ENCODE data around the gene FAM20A.

FAM20A gene

GRCh38 chr17:68598545-68598961, 2.6 kb downstream of the FAM20A start:
- Histone ChIP-seq H3K9me3 (ENCODE audit: control insufficient read depth in 2 of 2, low read length in 2 of 2) (no peaks in the 10 kb centered on the region), H3K27ac (ENCODE audit: low read length) (no peak overlapping the region), H3K4me1 (ENCODE audit: control insufficient read depth, insufficient read depth, low read length) (peaks cover 14% of the 10 kb centered on the region), H3K9ac (ENCODE audit: low read length in 2 of 2) (no peak overlapping the region), H3K4me3 (ENCODE audit: low read length in 2 of 2) (no peak overlapping the region), H3K36me3 (ENCODE audit: control insufficient read depth in 2 of 2, insufficient read depth in 2 of 2, low read length in 2 of 2) (no peaks in the 10 kb centered on the region), H3K27me3 (ENCODE audit: control insufficient read depth in 1 of 2, insufficient read depth in 2 of 2, low read length in 2 of 2) (peaks cover 14 to 20% of the 10 kb centered on the region in 2 donors)

- H3K27ac ChIP-seq (ENCODE audit: low read length), result no peak overlapping the region
- no peaks in the 10 kb centered on the region for H3K36me3 ChIP-seq (ENCODE audit: control insufficient read depth in 2 of 2, insufficient read depth in 2 of 2, low read length in 2 of 2)
- H3K4me1 ChIP-seq (ENCODE audit: control insufficient read depth, insufficient read depth, low read length), result peaks cover 14% of the 10 kb centered on the region
- peaks cover 14 to 20% of the 10 kb centered on the region in 2 donors for H3K27me3 ChIP-seq (ENCODE audit: control insufficient read depth in 1 of 2, insufficient read depth in 2 of 2, low read length in 2 of 2)
- H3K9me3 ChIP-seq (ENCODE audit: control insufficient read depth in 2 of 2, low read length in 2 of 2), result no peaks in the 10 kb centered on the region
- H3K9ac ChIP-seq (ENCODE audit: low read length in 2 of 2), result no peak overlapping the region
- H3K4me3 ChIP-seq (ENCODE audit: low read length in 2 of 2), result no peak overlapping the region
These were observed 3.1 kb downstream of the FAM20A start for GRCh38 chr17:68598074-68598473.

DNA sequence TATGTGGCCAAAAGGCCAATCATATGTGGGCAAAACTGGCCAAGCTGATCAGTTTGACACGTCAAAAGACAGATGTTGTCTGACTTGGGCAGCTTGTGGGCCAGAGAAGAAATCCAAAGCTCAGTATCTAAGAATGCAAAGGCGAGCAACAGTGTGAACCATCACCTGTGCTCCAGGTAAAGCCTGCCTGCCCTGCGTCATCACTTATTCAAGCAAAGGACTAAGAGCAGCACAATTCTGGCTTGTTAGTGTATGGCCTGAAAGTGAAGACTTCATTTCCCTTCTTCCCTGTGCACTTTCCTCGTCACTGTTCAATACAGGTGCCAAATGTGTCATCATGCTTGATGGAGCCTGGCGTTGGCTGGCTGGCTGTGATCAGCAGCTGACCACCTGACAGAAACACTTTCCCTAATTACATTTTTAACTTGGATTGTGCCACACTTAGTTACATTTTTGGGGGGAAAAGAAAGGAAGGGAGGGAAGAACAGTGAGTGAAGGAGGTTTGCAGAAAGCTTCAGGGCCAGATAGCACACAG, 4.7 kb downstream of the FAM20A start:
- Histone ChIP-seq H3K4me3 (ENCODE audit: low read length in 2 of 2) (no peak overlapping the region), H3K9ac (ENCODE audit: low read length in 2 of 2) (no peak overlapping the region), H3K36me3 (ENCODE audit: control insufficient read depth in 2 of 2, insufficient read depth in 2 of 2, low read length in 2 of 2) (no peaks in the 10 kb centered on the region), H3K4me1 (ENCODE audit: control insufficient read depth, insufficient read depth, low read length) (peaks cover 14% of the 10 kb centered on the region), H3K27ac (ENCODE audit: low read length) (no peak overlapping the region), H3K27me3 (ENCODE audit: control insufficient read depth in 1 of 2, insufficient read depth in 2 of 2, low read length in 2 of 2) (peaks cover 11 to 17% of the 10 kb centered on the region in 2 donors), H3K9me3 (ENCODE audit: control insufficient read depth in 2 of 2, low read length in 2 of 2) (no peaks in the 10 kb centered on the region)

- peaks cover 11% of the 10 kb centered on the region for H3K4me1 ChIP-seq (ENCODE audit: control insufficient read depth, insufficient read depth, low read length)
- H3K27me3 ChIP-seq (ENCODE audit: control insufficient read depth in 1 of 2, insufficient read depth in 2 of 2, low read length in 2 of 2), result peaks cover 11 to 13% of the 10 kb centered on the region in 2 donors
- H3K4me3 ChIP-seq (ENCODE audit: low read length in 2 of 2), result no peak overlapping the region
- no peak overlapping the region for H3K9ac ChIP-seq (ENCODE audit: low read length in 2 of 2)
- no peaks in the 10 kb centered on the region for H3K9me3 ChIP-seq (ENCODE audit: control insufficient read depth in 2 of 2, low read length in 2 of 2)
- H3K27ac ChIP-seq (ENCODE audit: low read length), result no peak overlapping the region
- H3K36me3 ChIP-seq (ENCODE audit: control insufficient read depth in 2 of 2, insufficient read depth in 2 of 2, low read length in 2 of 2), result no peaks in the 10 kb centered on the region
These were observed 5.2 kb downstream of the FAM20A start for GRCh38 chr17:68595986-68596385.

DNA sequence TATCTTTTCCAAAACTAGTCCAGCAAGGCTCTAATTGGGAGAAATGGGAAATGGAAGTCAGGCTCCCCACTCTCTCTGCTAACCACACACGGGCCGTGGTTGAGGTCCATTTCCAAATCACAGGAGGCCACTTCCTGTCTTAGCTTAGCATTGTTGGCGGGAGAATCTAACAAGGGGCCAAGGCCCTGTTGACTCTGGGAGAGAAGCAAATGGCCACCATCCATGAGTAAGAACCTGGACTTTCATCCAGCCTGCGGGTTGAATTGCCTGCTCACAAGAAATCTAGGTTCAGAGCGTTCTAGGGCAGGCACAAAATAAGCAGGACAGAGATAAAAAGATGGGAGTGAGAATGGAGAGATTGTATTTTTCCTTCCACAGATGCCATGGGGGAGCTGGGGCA, 5.7 kb downstream of the FAM20A start:
- Histone ChIP-seq H3K27ac (ENCODE audit: low read length) (no peak overlapping the region), H3K4me1 (ENCODE audit: control insufficient read depth, insufficient read depth, low read length) (peaks cover 7% of the 10 kb centered on the region), H3K4me3 (ENCODE audit: low read length in 2 of 2) (no peak overlapping the region)

DNA sequence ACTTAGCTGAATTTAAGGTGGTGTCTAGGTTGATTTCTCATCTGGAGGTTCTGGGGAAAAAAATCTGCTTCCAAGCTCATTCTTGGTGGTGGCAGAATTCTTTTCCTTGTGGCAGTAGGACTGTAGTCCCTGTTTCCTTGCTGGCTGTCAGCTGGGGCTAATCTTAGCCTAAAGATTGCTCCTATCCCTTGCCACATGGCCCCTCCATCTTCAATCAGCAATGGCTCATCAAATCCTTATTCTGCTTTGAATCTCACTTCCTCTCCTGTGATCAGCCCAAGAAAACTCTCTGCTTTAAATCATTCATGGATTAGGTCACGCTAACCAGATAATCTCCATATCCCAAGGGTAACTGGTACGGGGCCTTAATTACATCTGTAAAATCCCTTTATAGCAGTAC, 6.6 kb downstream of the FAM20A start:
- Histone ChIP-seq H3K9me3 (ENCODE audit: control insufficient read depth in 2 of 2, low read length in 2 of 2) (no peaks in the 10 kb centered on the region), H3K36me3 (ENCODE audit: control insufficient read depth in 2 of 2, insufficient read depth in 2 of 2, low read length in 2 of 2) (no peaks in the 10 kb centered on the region), H3K27me3 (ENCODE audit: control insufficient read depth in 1 of 2, insufficient read depth in 2 of 2, low read length in 2 of 2) (peaks cover 1 to 5% of the 10 kb centered on the region in 2 donors), H3K9ac (ENCODE audit: low read length in 2 of 2) (no peak overlapping the region), H3K4me1 (ENCODE audit: control insufficient read depth, insufficient read depth, low read length) (no peaks in the 10 kb centered on the region), H3K27ac (ENCODE audit: low read length) (no peak overlapping the region), H3K4me3 (ENCODE audit: low read length in 2 of 2) (no peak overlapping the region)

More for the DNA sequence above, 5.7 kb downstream of the FAM20A start:
- peaks cover 11% of the 10 kb centered on the region in 2 donors for H3K27me3 ChIP-seq (ENCODE audit: control insufficient read depth in 1 of 2, insufficient read depth in 2 of 2, low read length in 2 of 2)
- no peak overlapping the region for H3K9ac ChIP-seq (ENCODE audit: low read length in 2 of 2)
- H3K36me3 ChIP-seq (ENCODE audit: control insufficient read depth in 2 of 2, insufficient read depth in 2 of 2, low read length in 2 of 2), result no peaks in the 10 kb centered on the region
- no peaks in the 10 kb centered on the region for H3K9me3 ChIP-seq (ENCODE audit: control insufficient read depth in 2 of 2, low read length in 2 of 2)

DNA sequence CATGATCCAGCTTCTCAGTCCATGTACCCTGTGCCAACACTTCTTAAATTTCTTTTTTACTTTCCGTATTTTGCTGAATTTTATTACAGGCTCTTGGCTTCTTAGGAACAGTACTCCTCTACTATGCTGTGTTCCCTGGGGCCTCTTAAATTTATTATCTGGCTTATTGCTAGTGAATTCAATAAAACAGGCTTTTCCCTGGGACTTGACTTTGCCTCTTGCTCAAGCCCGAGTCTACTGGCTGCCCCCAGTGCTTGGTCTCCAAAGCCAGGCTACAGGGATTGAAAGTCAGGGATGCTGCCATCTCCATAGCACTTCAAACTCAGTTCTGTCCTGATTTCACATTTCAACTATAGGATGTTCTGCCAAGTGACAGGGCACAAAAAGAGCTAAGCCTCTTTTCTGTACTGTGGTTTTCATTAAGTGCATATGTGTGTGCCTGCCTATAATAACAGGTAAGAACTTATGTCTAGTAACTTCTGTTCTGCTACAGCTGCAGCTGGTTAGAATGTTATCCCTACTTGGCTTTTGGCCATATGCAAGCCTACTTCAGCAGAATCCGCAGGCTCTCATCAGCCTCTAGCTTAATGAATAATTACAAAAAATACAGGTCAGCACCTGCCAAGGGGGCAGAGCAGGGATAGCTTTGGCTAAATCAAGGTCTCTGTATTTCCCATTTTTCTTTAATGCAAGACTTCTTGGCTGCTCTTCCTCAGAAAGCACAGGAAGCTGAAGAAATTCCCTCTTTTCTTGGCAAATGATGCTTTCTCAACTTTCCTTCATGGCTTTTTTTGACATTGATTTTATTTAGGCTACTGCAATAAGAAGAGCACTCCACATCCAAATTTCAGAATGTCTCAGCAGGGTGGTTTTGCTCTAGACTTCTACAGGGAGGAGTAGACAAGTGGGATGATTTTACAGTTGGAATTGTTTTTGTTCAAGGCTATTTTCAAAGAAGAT, 8.2 kb downstream of the FAM20A start:
- Histone ChIP-seq H3K9me3 (ENCODE audit: control insufficient read depth in 2 of 2, low read length in 2 of 2) (peaks cover 0 to 9% of the 10 kb centered on the region in 2 donors), H3K27ac (ENCODE audit: low read length) (no peak overlapping the region), H3K9ac (ENCODE audit: low read length in 2 of 2) (no peak overlapping the region), H3K4me3 (ENCODE audit: low read length in 2 of 2) (no peak overlapping the region), H3K27me3 (ENCODE audit: control insufficient read depth in 1 of 2, insufficient read depth in 2 of 2, low read length in 2 of 2) (peaks cover 0 to 4% of the 10 kb centered on the region in 2 donors), H3K4me1 (ENCODE audit: control insufficient read depth, insufficient read depth, low read length) (no peaks in the 10 kb centered on the region), H3K36me3 (ENCODE audit: control insufficient read depth in 2 of 2, insufficient read depth in 2 of 2, low read length in 2 of 2) (no peaks in the 10 kb centered on the region)

GRCh38 chr17:68592009-68592408, 9.2 kb downstream of the FAM20A start:
- Histone ChIP-seq H3K9me3 (ENCODE audit: control insufficient read depth in 2 of 2, low read length in 2 of 2) (peaks cover 0 to 9% of the 10 kb centered on the region in 2 donors), H3K4me3 (ENCODE audit: low read length in 2 of 2) (no peak overlapping the region), H3K36me3 (ENCODE audit: control insufficient read depth in 2 of 2, insufficient read depth in 2 of 2, low read length in 2 of 2) (no peaks in the 10 kb centered on the region), H3K27ac (ENCODE audit: low read length) (no peak overlapping the region), H3K4me1 (ENCODE audit: control insufficient read depth, insufficient read depth, low read length) (no peaks in the 10 kb centered on the region), H3K9ac (ENCODE audit: low read length in 2 of 2) (no peak overlapping the region), H3K27me3 (ENCODE audit: control insufficient read depth in 1 of 2, insufficient read depth in 2 of 2, low read length in 2 of 2) (peaks cover 0 to 4% of the 10 kb centered on the region in 2 donors)

DNA sequence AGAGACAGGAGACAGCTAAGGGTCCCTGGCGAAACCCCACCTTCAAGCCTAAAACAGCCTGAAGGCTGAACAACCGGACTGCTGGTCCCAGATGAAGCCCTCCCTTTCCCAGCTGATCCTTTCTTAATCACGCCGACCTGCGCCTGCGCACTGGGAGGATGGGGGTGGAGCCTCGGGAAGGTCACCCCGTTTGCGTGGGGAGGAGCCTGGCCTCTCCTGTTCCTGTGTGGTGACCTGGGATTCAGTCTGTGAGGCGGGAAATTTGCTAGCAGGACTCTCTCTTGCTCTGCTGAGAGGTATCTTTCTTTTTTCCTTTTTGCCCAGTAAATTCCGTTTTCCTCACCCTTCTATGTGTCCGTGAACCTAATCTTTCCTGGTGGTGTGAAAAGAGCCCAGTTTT, 9.6 kb downstream of the FAM20A start:
- Histone ChIP-seq H3K9ac (ENCODE audit: low read length in 2 of 2) (no peak overlapping the region), H3K9me3 (ENCODE audit: control insufficient read depth in 2 of 2, low read length in 2 of 2) (peaks cover 0 to 9% of the 10 kb centered on the region in 2 donors), H3K36me3 (ENCODE audit: control insufficient read depth in 2 of 2, insufficient read depth in 2 of 2, low read length in 2 of 2) (no peaks in the 10 kb centered on the region), H3K4me1 (ENCODE audit: control insufficient read depth, insufficient read depth, low read length) (no peaks in the 10 kb centered on the region), H3K4me3 (ENCODE audit: low read length in 2 of 2) (no peak overlapping the region), H3K27ac (ENCODE audit: low read length) (no peak overlapping the region), H3K27me3 (ENCODE audit: control insufficient read depth in 1 of 2, insufficient read depth in 2 of 2, low read length in 2 of 2) (peaks cover 0 to 4% of the 10 kb centered on the region in 2 donors)

DNA sequence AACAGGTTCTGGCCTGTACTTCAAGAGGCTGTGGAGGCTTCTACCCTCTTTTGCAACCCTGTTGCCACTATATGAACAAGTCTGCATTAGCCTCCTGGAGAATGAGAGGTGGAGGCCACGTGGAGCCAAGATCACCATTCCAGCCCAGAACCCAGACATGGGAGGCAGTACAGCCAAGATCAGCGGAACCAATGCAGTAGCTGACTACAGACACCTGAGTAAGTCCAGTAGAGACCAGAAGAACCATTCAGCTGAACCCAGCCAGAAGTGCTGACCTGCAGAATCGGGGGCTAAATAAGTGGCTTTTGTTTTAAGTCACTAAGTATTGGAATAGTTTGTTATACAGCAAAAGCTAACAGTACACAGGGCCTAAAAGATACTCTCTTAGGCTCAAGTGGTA, 12.1 kb downstream of the FAM20A start:
- no peaks in the 10 kb centered on the region for H3K36me3 ChIP-seq (ENCODE audit: control insufficient read depth in 2 of 2, insufficient read depth in 2 of 2, low read length in 2 of 2)
- H3K4me3 ChIP-seq (ENCODE audit: low read length in 2 of 2), result no peak overlapping the region
- H3K27ac ChIP-seq (ENCODE audit: low read length), result no peak overlapping the region
- no peak overlapping the region for H3K9ac ChIP-seq (ENCODE audit: low read length in 2 of 2)
- H3K9me3 ChIP-seq (ENCODE audit: control insufficient read depth in 2 of 2, low read length in 2 of 2), result peaks cover 0 to 9% of the 10 kb centered on the region in 2 donors
- no peaks in the 10 kb centered on the region for H3K27me3 ChIP-seq (ENCODE audit: control insufficient read depth in 1 of 2, insufficient read depth in 2 of 2, low read length in 2 of 2)
- H3K4me1 ChIP-seq (ENCODE audit: control insufficient read depth, insufficient read depth, low read length), result no peaks in the 10 kb centered on the region

- no peak overlapping the region for H3K9ac ChIP-seq (ENCODE audit: low read length in 2 of 2)
- no peak overlapping the region for H3K4me3 ChIP-seq (ENCODE audit: low read length in 2 of 2)
- no peaks in the 10 kb centered on the region for H3K4me1 ChIP-seq (ENCODE audit: control insufficient read depth, insufficient read depth, low read length)
- no peaks in the 10 kb centered on the region for H3K27me3 ChIP-seq (ENCODE audit: control insufficient read depth in 1 of 2, insufficient read depth in 2 of 2, low read length in 2 of 2)
- peaks cover 0 to 9% of the 10 kb centered on the region in 2 donors for H3K9me3 ChIP-seq (ENCODE audit: control insufficient read depth in 2 of 2, low read length in 2 of 2)
- no peak overlapping the region for H3K27ac ChIP-seq (ENCODE audit: low read length)
- H3K36me3 ChIP-seq (ENCODE audit: control insufficient read depth in 2 of 2, insufficient read depth in 2 of 2, low read length in 2 of 2), result no peaks in the 10 kb centered on the region
These were observed 12.8 kb downstream of the FAM20A start for GRCh38 chr17:68588362-68588761.

All from stomach smooth muscle (tissue), 2 donors.